Esophagus squamous epithelium (tissue), 5 donors: ENCODE measurements around the gene JPH3. TPM values are rescaled to one million over a fixed set of nuclear protein-coding genes. Genes with fewer than 3 reads are reported as not detected.
"Not testable (repeated sequence)": the region's sequence is repeated elsewhere in the genome, so short reads cannot be mapped to it uniquely, and the experiment has no call there.

Source experiments
- DNase-seq: peaks from one replicate; lab custom pipeline; 2025; lab: John Stamatoyannopoulos, UW
- H3K27ac ChIP-seq, 4 donors: fragments of 200-600 bp; sonication (generic); one replicate each; pipeline ENCODE4 v1.5.1; 2016 to 2019; ENCODE audit warnings: mild to moderate bottlenecking in 1 of 4
- H3K27me3 ChIP-seq, 4 donors: fragments of 200-600 bp; sonication (generic); 1 replicate in 3 of 4; 2 replicates in 1 of 4; pipeline versions ENCODE4 v1.5.1 to v1.6.0; 2017 to 2021; ENCODE audit warnings: antibody characterized with exemption in 1 of 4
- H3K36me3 ChIP-seq, 3 donors: fragments of 200-600 bp; sonication (generic); one replicate each; pipeline ENCODE4 v1.5.1; 2016 to 2019
- H3K4me1 ChIP-seq, 3 donors: fragments of 200-600 bp; sonication (generic); one replicate each; pipeline ENCODE4 v1.5.1; 2017 to 2019
- H3K4me3 ChIP-seq, 4 donors: fragments of 200-600 bp; sonication (generic); 1 replicate in 3 of 4; 2 replicates in 1 of 4; pipeline ENCODE4 v1.5.1; 2016 to 2019; ENCODE audit warnings: mild to moderate bottlenecking in 2 of 4, moderate library complexity in 1 of 4
- H3K9me3 ChIP-seq, 3 donors: fragments of 200-600 bp; sonication (generic); one replicate each; pipeline ENCODE4 v1.5.1; 2016 to 2019
- POLR2A ChIP-seq, 4 donors: fragments of 450-650 bp; IDR thresholded peaks; one replicate each; pipeline ENCODE4 v1.6.1; 2017; ENCODE audit warnings: antibody characterized with exemption in 4 of 4, mild to moderate bottlenecking in 4 of 4, moderate library complexity in 3 of 4
- WGBS, 2 donors: methylation state at CpG; one replicate each; pipeline ENCODE4 v1.1.5; 2018; 5-methylcytosine and 5-hydroxymethylcytosine counted together
- intact Hi-C: fragments of 100-400 bp; cut with DNase I; formaldehyde crosslinking; loops from one replicate; pipeline ENCODE4 v1.15.0; 2022
- total RNA-seq, 4 donors: library from RNA; depleted of rRNA; stranded (reverse); fragments of >200 nt; gene quantifications; one replicate each; pipeline ENCODE4 v1.1.0, GENCODE V29; 2016
- TF ChIP-seq, protein P1 (sequence below), 6 experiments: fragments of 450-650 bp in 4 of 6; fragments of 200-600 bp in 2 of 6; sonication (generic) in 2 of 6; IDR thresholded peaks; one replicate each; pipeline ENCODE4 v1.5.1; 2016 to 2019; ENCODE audit warnings: antibody characterized with exemption in 6 of 6, mild to moderate bottlenecking in 4 of 6, moderate library complexity in 4 of 6
- donor health status: DM: yes; HTN: yes; CAD: no.

JPH3 gene
- total RNA-seq, 4 donors from 2014 or later, result 0.29 to 0.76 (median 0.45) TPM; not detected in 1

DNA sequence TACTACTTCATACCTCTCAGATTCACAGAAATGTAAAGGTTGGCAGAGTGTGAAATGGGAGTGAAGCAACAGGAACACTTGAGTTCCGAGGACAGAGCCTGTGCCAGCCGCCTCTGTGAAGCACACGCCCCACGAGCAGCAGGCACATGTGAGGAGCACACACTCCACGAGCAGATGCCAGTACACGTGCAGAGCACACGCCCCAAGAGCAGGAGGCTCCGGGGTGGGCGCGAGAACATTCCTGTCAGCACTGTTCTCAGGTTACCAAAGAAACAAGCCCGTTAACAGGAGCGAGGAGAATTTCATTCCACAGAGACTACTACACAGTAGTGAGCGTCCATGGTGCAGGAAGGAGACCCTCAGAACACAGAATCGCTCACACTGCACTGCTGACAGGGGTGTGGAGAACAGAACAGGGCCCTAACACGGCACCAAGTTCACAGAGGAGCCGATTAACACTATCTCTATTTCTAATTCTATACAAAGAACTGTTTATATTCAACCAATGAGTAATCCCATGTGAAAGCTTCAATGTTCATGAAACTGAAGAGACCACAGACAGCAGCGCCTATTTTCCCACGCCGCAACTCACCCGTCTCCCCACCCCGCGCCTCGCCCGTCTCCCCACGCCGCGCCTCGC is 123.4 kb downstream of the JPH3 start:
- Histone ChIP-seq H3K9me3 (no peaks in the 10 kb centered on the region), H3K4me3 (no peak overlapping the region), H3K27me3 (no peaks in the 10 kb centered on the region), H3K36me3 (peaks cover 0 to 92% (median 11%) of the 10 kb centered on the region in 3 donors), H3K4me1 (peaks cover 0 to 8% (median 0%) of the 10 kb centered on the region in 3 donors), H3K27ac (no peak overlapping the region)
- no peak for DNase-seq
- WGBS, 2 donors, result 75 to 85% methylated on average over 16 to 20 of the region's 28 CpGs
- intact Hi-C loops, result no loop called here
- no peak for TF ChIP-seq POLR2A (IDR thresholded peaks at IDR 0.05)
- TF ChIP-seq, protein P1, sequence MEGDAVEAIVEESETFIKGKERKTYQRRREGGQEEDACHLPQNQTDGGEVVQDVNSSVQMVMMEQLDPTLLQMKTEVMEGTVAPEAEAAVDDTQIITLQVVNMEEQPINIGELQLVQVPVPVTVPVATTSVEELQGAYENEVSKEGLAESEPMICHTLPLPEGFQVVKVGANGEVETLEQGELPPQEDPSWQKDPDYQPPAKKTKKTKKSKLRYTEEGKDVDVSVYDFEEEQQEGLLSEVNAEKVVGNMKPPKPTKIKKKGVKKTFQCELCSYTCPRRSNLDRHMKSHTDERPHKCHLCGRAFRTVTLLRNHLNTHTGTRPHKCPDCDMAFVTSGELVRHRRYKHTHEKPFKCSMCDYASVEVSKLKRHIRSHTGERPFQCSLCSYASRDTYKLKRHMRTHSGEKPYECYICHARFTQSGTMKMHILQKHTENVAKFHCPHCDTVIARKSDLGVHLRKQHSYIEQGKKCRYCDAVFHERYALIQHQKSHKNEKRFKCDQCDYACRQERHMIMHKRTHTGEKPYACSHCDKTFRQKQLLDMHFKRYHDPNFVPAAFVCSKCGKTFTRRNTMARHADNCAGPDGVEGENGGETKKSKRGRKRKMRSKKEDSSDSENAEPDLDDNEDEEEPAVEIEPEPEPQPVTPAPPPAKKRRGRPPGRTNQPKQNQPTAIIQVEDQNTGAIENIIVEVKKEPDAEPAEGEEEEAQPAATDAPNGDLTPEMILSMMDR (IDR thresholded peaks at IDR 0.05), result no peak

GRCh38 chr16:87726577-87726976 is 124.3 kb downstream of the JPH3 start:
- H3K4me1 ChIP-seq, intact Hi-C loops, H3K27ac ChIP-seq, DNase-seq, H3K4me3 ChIP-seq, H3K27me3 ChIP-seq, H3K9me3 ChIP-seq: not testable (repeated sequence)
- H3K36me3 ChIP-seq, result peaks cover 0 to 92% (median 11%) of the 10 kb centered on the region in 3 donors
- WGBS, 2 donors, result 93 to 100% methylated on average over 3 to 4 of the region's 40 CpGs

DNA sequence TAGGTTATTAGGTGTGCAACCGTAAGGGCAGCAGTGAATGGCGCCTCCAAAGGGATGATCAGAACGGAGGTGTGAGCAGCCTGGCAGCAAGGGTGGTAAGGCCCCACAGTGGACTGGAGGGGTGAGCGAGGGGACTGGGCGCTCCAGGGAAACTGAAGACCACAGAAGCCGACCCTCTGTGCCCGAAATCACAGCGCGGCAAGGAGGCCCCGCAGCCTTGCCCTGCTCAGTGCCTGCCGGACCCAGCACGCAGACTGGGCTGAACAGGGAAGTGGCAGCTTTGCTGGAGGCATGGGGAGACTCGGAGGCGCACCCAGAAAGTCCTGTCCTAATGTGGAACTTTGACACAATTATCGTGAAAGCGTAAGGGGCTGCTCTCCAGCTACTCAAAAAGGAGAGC is 125.0 kb downstream of the JPH3 start:
- Histone ChIP-seq H3K27me3 (no peaks in the 10 kb centered on the region), H3K4me1 (peaks cover 0 to 8% (median 0%) of the 10 kb centered on the region in 3 donors), H3K36me3 (peaks cover 0 to 90% (median 11%) of the 10 kb centered on the region in 3 donors), H3K4me3 (no peak overlapping the region), H3K27ac (no peak overlapping the region), H3K9me3 (no peaks in the 10 kb centered on the region)
- no peak for DNase-seq
- 94 to 96% methylated on average over 12 to 16 of the region's 16 CpGs for WGBS, 2 donors
- TF ChIP-seq, protein P1 (IDR thresholded peaks at IDR 0.05), result no peak
- no peak for TF ChIP-seq POLR2A (IDR thresholded peaks at IDR 0.05)
- intact Hi-C loops, result no loop called here

GRCh38 chr16:87728026-87728425 is 125.7 kb downstream of the JPH3 start:
- TF ChIP-seq POLR2A (IDR thresholded peaks at IDR 0.05), result no peak
- TF ChIP-seq, protein P1 (IDR thresholded peaks at IDR 0.05), result no peak
- WGBS, 2 donors, result 93 to 94% methylated on average over 11 to 12 of the region's 12 CpGs

DNA sequence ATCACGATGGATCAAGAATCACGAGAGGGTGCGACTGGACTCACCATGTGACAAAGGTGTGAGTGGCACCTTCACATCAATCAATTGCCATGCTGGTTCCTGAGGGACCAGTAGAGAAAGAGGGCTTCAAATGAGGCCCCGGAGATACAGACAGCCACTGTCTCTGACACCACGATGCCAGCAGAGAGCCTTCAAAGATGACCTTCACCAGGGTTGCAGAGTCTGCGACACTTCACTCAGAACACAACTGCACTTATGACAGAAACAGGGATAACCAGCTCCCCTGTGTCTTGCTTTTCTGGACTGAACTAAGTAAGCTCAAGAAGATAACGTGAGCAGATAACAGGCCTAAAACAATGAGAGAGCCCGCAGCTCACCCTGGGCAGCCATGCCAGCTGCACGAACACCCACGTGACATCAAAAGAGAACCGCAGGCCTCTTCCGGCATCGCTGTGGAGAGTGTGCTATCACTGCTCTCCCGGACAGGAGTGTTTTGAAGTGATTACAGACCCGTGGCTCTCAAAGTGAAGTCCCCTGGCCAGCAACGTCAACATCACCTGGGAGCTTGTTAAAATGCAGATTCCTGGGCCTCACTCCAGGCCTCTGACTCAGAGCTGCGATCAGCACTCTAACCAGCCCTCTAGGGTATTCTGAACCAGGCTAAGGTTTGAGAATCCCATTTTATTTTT is 127.1 kb downstream of the JPH3 start:
- H3K36me3 ChIP-seq, result peaks cover 0 to 78% (median 11%) of the 10 kb centered on the region in 3 donors
- intact Hi-C loops, result no loop called here
- no peak for TF ChIP-seq POLR2A (IDR thresholded peaks at IDR 0.05)
- no peaks in the 10 kb centered on the region for H3K4me1 ChIP-seq
- H3K9me3 ChIP-seq, result no peaks in the 10 kb centered on the region
- H3K4me3 ChIP-seq, result no peak overlapping the region
- H3K27me3 ChIP-seq, result no peaks in the 10 kb centered on the region
- DNase-seq, result no peak
- WGBS, 2 donors, result 68 to 93% methylated on average over 10 to 17 of the region's 17 CpGs
- H3K27ac ChIP-seq, result no peak overlapping the region

More at GRCh38 chr16:87728026-87728425, 125.7 kb downstream of the JPH3 start:
- no peaks in the 10 kb centered on the region for H3K9me3 ChIP-seq
- H3K27me3 ChIP-seq, result no peaks in the 10 kb centered on the region
- no peak overlapping the region for H3K27ac ChIP-seq
- intact Hi-C loops, result no loop called here
- H3K4me1 ChIP-seq, result peaks cover 0 to 5% (median 0%) of the 10 kb centered on the region in 3 donors
- DNase-seq, result no peak
- H3K4me3 ChIP-seq, result no peak overlapping the region
- H3K36me3 ChIP-seq, result peaks cover 0 to 83% (median 11%) of the 10 kb centered on the region in 3 donors

GRCh38 chr16:87731607-87732006 is 129.3 kb downstream of the JPH3 start:
- TF ChIP-seq POLR2A (IDR thresholded peaks at IDR 0.05), result no peak
- TF ChIP-seq, protein P1 (IDR thresholded peaks at IDR 0.05), result no peak
- DNase-seq, result no peak
- H3K4me1 ChIP-seq, result no peaks in the 10 kb centered on the region
- H3K27ac ChIP-seq, result no peak overlapping the region
- 92 to 94% methylated on average over 13 of the region's 13 CpGs for WGBS, 2 donors
- H3K4me3 ChIP-seq, result no peak overlapping the region
- intact Hi-C loops, result no loop called here
- H3K36me3 ChIP-seq, result peaks cover 0 to 77% (median 11%) of the 10 kb centered on the region in 3 donors
- no peaks in the 10 kb centered on the region for H3K27me3 ChIP-seq
- no peaks in the 10 kb centered on the region for H3K9me3 ChIP-seq
